VCaP (cell line): Measurements from ENCODE around the gene TGFB1I1.
"Not testable (repeated sequence)": the region's sequence is repeated elsewhere in the genome, so short reads cannot be mapped to it uniquely, and the experiment has no call there.

Experiments used
- H3K27ac ChIP-seq: fragments of 450-650 bp; 2 replicates; pipeline ENCODE4 v1.5.1; 2017
- CTCF ChIP-seq: fragments of 450-650 bp; conservative IDR thresholded peaks from 2 replicates; pipeline ENCODE4 v1.5.1; 2017; ENCODE audit warnings: mild to moderate bottlenecking, moderate library complexity

The TGFB1I1 gene

GRCh38 chr16:31496670-31497069, 24.7 kb downstream of the TGFB1I1 start:
- TF ChIP-seq CTCF: no peak
- no peak overlapping the region for H3K27ac ChIP-seq

- no peak overlapping the region for H3K27ac ChIP-seq
- TF ChIP-seq CTCF: no peak
Measured at GRCh38 chr16:31498493-31498892, 26.5 kb downstream of the TGFB1I1 start.

- no peak overlapping the region for H3K27ac ChIP-seq
- no peak for TF ChIP-seq CTCF
Measured at GRCh38 chr16:31499928-31500327, 28.0 kb downstream of the TGFB1I1 start.

- TF ChIP-seq CTCF: no peak
- H3K27ac ChIP-seq: no peak overlapping the region
Measured at GRCh38 chr16:31501226-31501965, 29.4 kb downstream of the TGFB1I1 start.

- TF ChIP-seq CTCF: no peak
- no peak overlapping the region for H3K27ac ChIP-seq
Measured at GRCh38 chr16:31501966-31502348, 30.0 kb downstream of the TGFB1I1 start.

- TF ChIP-seq CTCF: no peak
- H3K27ac ChIP-seq: no peak overlapping the region
Measured at GRCh38 chr16:31502981-31503380, 31.0 kb downstream of the TGFB1I1 start.

- H3K27ac ChIP-seq: not testable (repeated sequence)
Measured at GRCh38 chr16:31503555-31503954, 31.6 kb downstream of the TGFB1I1 start.

- no peak overlapping the region for H3K27ac ChIP-seq
- no peak for TF ChIP-seq CTCF
Measured at GRCh38 chr16:31504159-31504558, 32.2 kb downstream of the TGFB1I1 start.
